Keratinocyte (primary cell): ENCODE measurements around the gene LAD1.

ENCODE experiments used
- EZH2 ChIP-seq: IDR thresholded peaks from one replicate; pipeline ENCODE4 v1.6.1; 2012; ENCODE audit warnings: inconsistent platforms, mild to moderate bottlenecking, low read length, moderate library complexity
- TF ChIP-seq, protein P1 (sequence below), 3 experiments: IDR thresholded peaks in 1 of 3; conservative IDR thresholded peaks in 1 of 3; optimal IDR thresholded peaks in 1 of 3; 2 replicates in 2 of 3; 3 replicates in 1 of 3; pipeline versions ENCODE3 to v1.5.1; 2011; ENCODE audit warnings: low read length in 3 of 3, mild to moderate bottlenecking in 3 of 3, moderate library complexity in 2 of 3, control low read depth in 1 of 3, inconsistent platforms in 1 of 3; ENCODE audit not compliant: insufficient read depth in 2 of 3; ENCODE audit errors: extremely low read depth in 1 of 3

DNA sequence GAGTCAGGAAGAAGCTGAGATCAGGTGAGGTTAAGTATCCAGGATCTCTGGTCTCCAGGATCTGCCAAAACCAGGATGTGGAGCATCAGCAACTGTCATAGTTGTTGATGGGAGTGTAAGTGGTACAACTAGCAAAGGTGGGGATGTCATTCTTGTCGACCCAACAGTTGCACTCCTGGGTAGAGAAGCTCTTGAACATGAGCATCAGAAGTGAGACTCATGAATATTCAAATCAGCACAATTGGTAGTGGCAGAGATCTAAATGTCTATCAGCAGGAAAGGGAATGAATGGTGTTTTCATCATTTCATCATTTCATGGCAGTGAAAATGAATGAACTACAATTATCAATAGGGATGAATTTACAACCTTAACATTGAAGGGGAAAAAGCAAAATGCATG lies 4.2 kb upstream of the LAD1 start:
- TF ChIP-seq, protein P1, sequence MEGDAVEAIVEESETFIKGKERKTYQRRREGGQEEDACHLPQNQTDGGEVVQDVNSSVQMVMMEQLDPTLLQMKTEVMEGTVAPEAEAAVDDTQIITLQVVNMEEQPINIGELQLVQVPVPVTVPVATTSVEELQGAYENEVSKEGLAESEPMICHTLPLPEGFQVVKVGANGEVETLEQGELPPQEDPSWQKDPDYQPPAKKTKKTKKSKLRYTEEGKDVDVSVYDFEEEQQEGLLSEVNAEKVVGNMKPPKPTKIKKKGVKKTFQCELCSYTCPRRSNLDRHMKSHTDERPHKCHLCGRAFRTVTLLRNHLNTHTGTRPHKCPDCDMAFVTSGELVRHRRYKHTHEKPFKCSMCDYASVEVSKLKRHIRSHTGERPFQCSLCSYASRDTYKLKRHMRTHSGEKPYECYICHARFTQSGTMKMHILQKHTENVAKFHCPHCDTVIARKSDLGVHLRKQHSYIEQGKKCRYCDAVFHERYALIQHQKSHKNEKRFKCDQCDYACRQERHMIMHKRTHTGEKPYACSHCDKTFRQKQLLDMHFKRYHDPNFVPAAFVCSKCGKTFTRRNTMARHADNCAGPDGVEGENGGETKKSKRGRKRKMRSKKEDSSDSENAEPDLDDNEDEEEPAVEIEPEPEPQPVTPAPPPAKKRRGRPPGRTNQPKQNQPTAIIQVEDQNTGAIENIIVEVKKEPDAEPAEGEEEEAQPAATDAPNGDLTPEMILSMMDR (optimal IDR thresholded peaks at IDR 0.05 in 1 of 3, IDR thresholded peaks at IDR 0.05 in 1 of 3, conservative IDR thresholded peaks at IDR 0.05 in 1 of 3; ENCODE audit: extremely low read depth in 1 of 3, insufficient read depth in 2 of 3, low read length in 3 of 3), result no peak
- TF ChIP-seq EZH2, result no peak
